GM13976 (cell line): ENCODE data around the gene ANKRD16.
"Not testable (repeated sequence)": the region's sequence is repeated elsewhere in the genome, so short reads cannot be mapped to it uniquely, and the experiment has no call there.

Experiments
- DNase-seq: peaks from one replicate; pipeline ENCODE4 v3.0.0; 2012; ENCODE audit warnings: low spot score
- CTCF ChIP-seq: IDR thresholded peaks from 2 replicates; pipeline ENCODE4 v1.5.1; 2012; ENCODE audit warnings: borderline replicate concordance, mild to moderate bottlenecking; ENCODE audit not compliant: insufficient read depth; ENCODE audit errors: extremely low read depth, missing control alignments, control extremely low read depth
- in situ Hi-C: fragments of 300-500 bp; cut with MboI; formaldehyde crosslinking; loops from one replicate; pipeline ENCODE4 v1.12.0; 2022; ENCODE audit warnings: low sequenced_read_pairs, mixed read lengths, inconsistent platforms; ENCODE audit not compliant: unreplicated experiment

The ANKRD16 gene

DNA sequence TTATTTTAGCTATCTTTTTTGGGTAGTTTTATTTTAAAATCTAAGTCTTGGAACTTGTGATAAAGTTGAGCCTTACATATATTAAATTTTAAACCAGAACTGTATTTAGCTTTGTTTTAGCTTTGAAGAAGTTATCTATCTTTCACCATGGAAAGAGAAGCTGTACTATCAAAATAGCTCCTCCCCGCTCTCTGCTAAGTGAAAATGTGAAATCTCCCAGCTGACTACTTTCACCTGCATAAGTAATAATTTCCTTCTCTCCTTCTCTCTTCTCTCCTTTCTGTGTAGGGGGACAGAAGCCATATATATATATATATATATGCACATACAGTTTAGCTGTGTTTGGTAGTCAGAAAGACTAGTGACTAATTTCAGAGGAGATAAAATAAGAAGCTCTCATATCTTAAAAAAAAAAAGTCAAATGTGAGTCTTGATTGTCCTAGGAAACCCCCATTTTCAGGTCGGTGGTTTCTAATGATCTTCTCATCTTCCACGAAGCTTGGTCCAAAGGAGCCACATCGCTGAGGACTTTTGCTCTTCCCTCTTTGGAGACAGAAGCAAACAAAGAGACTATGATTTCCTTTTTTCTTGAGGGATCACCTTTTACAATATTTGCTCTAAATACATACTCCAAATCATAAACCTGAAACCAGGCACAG, 45.9 kb downstream of the ANKRD16 start:
- in situ Hi-C loops, result no loop called here
- no peak for DNase-seq
- TF ChIP-seq CTCF, result no peak

DNA sequence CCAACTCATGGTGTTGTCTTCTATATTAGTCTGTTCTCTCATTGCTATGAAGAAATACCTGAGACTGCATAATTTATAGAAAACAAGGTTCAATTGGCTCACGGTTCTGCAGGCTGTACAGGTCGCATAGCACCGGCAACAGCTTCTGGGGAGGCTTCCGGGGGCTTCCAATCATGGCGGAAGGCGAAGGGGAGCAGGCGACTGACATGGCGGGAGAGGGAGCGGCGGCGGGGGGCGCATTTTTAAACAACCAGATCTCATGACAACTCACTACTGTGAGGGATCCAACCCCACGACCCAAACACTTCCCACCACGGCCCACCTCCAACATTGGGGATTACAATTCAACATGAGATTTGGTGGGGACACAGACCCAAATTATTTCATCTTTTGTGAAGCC, 47.7 kb downstream of the ANKRD16 start:
- DNase-seq, result no peak
- no peak for TF ChIP-seq CTCF
- in situ Hi-C loops, result no loop called here

DNA sequence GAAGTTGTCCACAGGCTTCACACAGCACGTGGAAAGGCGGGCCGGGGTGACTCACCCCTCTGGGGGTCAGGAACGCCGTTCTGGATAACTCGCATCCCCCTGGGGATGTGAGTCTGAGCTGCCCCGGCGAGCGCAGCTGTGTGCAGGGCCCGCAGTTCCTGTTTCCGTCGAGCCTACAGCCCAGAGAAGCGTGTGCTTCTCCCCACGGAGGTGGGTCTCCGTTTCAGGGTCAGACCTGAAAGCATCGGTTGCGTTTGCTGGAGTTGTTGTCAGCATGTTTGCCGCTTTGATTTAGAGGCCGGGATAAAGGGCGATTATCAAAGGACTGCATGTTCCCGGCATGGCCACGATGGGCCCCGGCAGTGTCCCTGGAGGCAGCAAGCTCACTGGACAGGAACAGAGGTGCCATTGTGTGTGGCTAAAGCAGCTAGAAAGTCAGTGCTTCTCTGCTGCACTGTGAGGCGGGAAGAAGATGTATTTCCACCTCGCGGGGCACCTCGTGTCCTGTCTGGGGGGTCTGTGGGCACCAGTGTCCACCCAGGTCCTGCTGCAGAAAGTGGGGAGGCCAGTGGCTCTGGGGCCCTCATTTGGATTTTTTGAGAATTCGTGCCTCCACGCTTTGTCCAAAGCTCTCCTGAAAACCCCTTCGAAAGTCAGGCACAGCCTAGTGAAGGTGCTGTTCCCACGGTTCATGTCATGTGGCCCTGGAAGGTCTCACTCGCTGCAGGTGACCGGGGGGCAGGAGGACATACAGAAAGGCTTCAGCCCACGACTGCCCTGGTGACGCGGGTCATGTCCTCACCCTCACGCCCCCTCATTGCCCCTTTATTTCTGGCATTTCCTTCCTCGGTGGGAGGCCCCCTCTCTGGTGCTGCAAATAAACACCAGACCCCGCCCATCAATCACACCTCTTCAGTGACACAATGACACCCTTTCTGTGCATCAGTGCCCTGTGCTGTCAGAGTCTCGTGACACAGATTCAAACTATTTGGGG, 49.1 kb downstream of the ANKRD16 start:
- DNase-seq, result peak; percentile 85
- in situ Hi-C loops, result no loop called here

DNA sequence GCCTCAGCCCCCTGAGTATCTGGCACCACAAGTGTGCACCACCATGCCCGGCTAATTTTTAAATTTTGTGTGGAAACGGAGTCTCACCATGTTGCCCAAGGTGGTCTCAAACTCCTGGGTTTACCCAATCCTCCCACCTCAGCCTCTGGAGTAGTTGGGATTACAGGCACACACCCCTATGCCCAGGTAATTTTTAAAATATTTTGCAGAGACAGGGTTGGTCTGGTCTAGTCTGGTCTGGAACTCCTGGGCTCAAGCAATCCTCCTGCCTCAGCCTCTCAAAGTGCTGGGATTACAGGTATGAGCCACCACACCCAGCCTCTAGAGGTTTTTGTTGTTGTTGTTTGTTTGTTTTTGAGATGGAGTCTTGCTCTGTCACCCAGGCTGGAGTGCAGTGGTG, 53.5 kb downstream of the ANKRD16 start:
- DNase-seq, in situ Hi-C loops: not testable (repeated sequence)

More for the DNA sequence above, 49.1 kb downstream of the ANKRD16 start:
- TF ChIP-seq CTCF, result no peak

DNA sequence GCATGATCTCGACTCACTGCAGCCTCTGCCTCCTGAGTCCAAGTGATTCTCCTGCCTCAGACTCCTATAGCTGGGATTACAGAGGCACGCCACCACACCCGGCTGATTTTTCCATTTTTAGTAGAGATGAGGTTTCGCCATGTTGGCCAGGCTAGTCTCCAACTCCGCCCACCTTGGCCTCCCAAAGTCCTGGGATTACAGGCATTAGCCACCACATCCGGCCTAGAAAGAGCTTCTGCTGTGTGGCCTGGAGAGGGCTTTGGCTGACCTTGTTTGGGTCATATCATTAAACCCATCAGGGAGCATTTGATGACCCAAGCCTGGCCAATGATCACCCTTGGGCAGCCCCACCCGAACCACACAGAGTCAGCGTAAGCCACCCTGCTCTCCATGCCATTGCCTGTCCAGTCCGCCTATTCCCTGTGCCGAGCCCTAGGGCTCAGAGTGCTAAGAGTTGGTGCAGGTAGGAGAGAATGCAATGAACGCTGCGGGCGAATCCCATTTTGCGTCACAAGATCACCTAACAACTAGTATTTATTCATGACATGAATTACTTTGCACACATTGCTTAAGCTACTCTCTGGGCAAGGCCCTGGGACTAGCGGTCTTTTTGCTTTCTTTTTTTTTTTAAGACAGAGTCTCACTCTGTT, 54.1 kb downstream of the ANKRD16 start:
- TF ChIP-seq CTCF, result no peak
- DNase-seq, result no peak
- in situ Hi-C loops, result no loop called here

GRCh38 chr10:5833814-5834213, 55.9 kb downstream of the ANKRD16 start:
- in situ Hi-C loops, result no loop called here
- no peak for DNase-seq
- TF ChIP-seq CTCF, result no peak
